Fibroblast of skin of scalp (primary cell): ENCODE data around the gene WDR59. TPM values are rescaled to one million over a fixed set of nuclear protein-coding genes. Genes with fewer than 3 reads are reported as not detected.
"Not testable (repeated sequence)": the region's sequence is repeated elsewhere in the genome, so short reads cannot be mapped to it uniquely, and the experiment has no call there.

Experiments
- DNase-seq: peaks from one replicate; pipeline ENCODE4 v3.0.0-alpha.2; 2013
- polyA plus RNA-seq, 2 experiments: library from polyadenylated mRNA; unstranded; fragments of 120-200 nt; gene quantifications; one replicate each; pipeline ENCODE4 v1.2.1, GENCODE V29; 2013; ENCODE audit not compliant: insufficient read length in 2 of 2

Gene WDR59
- polyA plus RNA-seq (2013, experiment 1 of 2; ENCODE audit: insufficient read length) = 37.8 TPM
- 35.1 TPM for polyA plus RNA-seq (2013, experiment 2 of 2; ENCODE audit: insufficient read length)

DNA sequence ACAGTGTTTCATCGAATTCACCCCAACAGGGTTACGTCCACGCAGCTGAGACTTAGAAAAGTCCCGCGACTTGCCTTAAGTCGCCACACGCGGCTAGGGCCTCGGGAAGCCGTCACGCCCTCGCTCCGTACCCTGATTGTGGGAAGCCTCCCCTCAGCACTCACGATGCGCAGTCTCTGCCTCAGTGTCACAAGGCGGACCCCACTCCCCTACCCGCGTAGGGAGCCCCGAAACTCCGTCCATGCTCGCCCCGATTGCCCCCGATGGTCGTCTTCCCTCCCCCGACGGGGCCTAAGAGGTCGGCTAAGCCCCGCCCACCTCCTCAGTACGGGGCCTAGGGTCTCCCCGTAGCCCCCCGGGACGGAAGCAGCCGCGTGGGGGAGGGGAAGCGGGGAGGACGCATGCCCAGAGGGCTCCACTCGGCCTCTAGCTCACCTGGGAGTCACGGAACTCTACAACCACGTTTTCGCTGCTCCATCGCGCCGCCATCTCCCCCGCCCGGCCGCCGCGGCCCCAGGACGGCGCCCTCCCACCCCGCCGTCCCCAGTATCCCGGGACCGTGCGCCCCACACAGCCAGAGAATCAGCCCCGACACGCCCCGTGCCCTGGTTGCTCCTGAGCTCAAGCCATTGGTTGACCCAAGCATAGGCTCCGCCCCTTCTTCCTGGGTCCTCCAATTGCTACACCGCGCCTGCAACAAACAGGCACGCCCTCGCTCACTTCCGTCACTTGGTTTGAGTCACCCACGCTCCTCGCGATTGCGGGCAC, at the start of gene WDR59:
TSS of gene WDR59 (minus strand) at position 595 of the 768 bp plus-strand sequence. CDS start at position 489, 106 bp downstream.
- DNase-seq = peak; percentile 99

- no peak for DNase-seq
Measured at GRCh38 chr16:75032655-75033054, 47.7 kb upstream of the WDR59 start.

DNA sequence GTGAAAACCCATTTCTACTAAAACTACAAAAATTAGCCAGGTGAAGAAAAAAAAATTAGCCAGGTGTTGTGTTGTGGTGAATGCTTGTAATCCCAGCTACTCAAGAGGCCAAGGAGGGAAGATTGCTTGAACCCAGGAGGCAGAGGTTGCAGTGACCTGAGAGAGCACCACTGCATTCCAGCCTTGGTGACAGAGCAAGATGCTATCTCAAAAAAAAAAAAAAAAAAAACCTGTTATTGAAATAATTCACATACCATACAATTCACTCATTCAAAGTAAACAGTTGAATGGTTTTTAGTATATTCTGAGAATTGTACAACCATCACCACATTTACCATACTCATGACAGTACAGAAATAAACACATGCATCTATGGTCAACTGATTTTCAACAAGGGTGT, 44.9 kb upstream of the WDR59 start:
- DNase-seq = peak; percentile 80

DNA sequence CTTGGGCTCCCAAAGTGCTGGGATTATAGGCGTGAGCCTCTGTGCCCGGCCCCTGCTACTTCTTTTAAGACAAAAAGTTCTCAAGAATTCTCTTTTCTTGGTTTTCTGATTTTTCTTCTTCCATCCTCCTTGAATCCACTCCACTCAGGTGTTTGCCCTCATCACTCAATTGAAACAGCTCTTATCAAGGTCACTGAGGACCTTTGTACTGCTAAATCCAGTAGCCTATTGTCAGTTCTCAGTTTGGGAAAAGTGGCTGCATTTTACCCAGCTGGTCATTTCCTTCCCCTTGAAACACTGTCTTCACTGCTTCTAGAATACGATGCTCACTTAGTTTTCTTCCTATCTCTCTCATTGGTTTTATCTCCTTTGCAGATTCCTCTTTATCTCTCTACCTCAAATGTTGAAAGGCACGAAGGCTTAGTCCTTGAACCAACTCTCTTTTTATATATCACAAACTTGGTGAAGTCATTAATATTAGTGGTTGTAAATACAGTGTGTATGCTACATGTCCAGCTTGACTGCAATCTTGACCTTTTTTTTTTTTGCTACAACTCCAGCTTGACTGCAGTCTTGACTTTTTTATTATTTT, 43.7 kb upstream of the WDR59 start:
- no peak for DNase-seq

GRCh38 chr16:75027520-75028300, 42.8 kb upstream of the WDR59 start:
- DNase-seq = no peak

GRCh38 chr16:75026892-75027391, 42.0 kb upstream of the WDR59 start:
- no peak for DNase-seq

- peak; percentile 81 for DNase-seq
Measured at GRCh38 chr16:75026239-75026891, 41.4 kb upstream of the WDR59 start.

DNA sequence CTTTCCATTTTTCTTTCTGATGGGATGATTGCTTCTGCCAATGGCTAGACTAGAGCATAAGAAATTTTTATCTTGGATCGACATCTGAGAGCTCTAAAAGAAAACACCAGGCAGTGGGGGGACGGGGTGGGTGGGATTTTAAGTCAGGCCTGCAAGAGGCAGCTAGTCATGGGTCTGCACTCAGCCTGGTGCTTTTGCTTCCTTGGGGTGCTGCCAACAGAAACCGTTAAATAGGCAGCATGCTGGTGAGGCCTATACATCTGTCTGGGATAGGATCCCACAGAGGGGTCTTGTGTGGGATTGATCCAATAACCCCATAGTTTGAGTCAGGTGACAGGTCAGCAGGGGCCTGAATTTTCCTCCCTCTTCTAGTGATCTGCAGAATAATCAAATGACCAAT, 40.8 kb upstream of the WDR59 start:
- DNase-seq = peak; percentile 64

DNA sequence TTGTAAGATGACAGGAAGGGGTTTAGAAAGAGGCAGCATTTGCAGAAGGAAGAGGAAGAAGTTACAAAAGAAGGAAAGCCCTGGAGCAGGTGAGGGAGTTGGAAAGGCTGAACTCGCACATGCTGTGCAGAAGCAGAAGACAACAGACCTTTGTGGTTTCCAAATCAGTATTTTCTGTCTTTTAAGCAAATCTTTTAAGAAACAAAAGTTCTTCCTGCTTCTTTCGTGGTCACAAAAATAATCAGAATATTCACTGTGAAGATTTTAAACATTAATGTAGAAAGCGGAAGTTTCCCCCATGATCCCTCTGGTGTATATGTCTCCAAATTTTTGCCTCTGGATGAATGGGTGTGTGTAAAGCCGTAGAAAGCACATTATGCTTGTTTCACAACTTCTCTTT, 39.7 kb upstream of the WDR59 start:
- no peak for DNase-seq

GRCh38 chr16:75024182-75024581, 39.3 kb upstream of the WDR59 start:
- no peak for DNase-seq

DNA sequence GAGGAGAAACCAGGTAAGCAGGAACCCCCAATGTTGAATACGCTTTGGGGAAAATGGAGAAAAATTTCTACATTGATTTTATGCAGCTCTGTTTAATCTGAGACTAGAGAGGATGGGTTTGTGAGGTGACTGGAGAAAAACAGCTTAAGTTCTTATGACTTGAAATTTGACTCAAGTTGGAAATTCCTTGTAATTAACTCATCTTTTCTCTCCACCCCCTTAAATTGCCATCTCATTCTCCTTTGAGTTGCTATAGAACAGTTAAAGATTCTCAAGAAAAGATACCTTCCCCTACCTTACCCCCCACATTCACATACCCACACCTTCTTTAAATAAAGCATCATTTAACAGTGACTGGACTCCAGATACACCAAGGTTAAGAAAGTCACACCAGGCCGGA, 38.1 kb upstream of the WDR59 start:
- peak; percentile 41 for DNase-seq

DNA sequence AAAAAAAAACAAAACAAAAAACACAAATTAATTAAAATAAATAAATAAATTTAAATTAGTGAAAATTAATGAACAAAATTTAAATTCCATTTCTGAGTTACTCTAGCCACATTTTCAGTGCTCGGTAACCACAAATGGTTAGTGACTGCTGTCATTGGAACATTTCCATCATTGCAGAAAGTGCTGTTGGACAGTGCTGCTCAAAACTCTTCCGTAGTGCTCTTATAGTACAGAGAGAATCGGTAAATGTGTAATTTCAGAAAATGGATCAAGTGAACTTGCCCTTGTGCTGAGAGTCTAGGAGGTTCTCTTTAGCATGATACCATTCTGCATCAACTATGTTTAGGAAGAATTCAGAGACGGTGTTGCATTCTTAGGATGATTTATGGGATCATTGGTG, 37.6 kb upstream of the WDR59 start:
- DNase-seq = no peak

DNA sequence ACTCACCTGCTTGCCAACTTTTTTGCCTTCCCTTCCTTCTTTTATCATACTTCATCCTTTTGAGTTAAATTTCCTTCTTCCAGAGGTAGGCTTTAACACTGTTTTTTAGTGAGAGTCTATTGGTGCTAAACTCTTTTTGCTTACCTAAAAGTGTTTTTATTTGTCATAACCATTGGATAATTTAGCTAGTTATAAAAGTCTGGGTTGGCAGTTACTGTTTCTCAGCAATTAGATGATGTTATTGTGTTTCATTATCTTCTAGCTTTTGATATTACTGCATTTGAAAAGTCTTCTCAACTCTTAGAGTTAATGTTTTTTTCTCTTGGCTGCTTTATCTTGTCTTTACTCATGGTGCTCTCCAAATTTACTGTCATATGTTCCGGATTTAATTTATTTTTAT, 36.5 kb upstream of the WDR59 start:
- no peak for DNase-seq

DNA sequence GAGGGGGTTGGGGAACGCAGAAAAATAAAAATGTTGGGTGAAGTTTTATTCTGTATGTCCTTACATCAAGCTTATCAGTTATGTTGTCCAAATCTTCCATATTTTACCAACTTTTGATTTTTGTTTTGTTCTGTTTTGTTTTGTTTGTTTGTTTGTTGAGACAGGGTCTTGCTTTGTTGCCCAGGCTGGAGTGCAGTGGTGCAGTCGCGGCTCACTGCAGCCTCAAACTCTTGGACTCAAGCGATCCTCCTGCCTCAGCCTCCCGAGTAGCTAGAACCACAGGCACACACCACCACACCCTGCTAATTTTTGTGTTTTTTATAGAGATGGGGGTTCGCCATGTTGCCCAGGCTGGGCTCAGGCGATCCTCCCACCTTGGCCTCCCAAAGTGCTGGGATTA, 34.7 kb upstream of the WDR59 start:
- no peak for DNase-seq

- peak; percentile 32 for DNase-seq
Measured at GRCh38 chr16:75019007-75019406, 34.1 kb upstream of the WDR59 start.

DNA sequence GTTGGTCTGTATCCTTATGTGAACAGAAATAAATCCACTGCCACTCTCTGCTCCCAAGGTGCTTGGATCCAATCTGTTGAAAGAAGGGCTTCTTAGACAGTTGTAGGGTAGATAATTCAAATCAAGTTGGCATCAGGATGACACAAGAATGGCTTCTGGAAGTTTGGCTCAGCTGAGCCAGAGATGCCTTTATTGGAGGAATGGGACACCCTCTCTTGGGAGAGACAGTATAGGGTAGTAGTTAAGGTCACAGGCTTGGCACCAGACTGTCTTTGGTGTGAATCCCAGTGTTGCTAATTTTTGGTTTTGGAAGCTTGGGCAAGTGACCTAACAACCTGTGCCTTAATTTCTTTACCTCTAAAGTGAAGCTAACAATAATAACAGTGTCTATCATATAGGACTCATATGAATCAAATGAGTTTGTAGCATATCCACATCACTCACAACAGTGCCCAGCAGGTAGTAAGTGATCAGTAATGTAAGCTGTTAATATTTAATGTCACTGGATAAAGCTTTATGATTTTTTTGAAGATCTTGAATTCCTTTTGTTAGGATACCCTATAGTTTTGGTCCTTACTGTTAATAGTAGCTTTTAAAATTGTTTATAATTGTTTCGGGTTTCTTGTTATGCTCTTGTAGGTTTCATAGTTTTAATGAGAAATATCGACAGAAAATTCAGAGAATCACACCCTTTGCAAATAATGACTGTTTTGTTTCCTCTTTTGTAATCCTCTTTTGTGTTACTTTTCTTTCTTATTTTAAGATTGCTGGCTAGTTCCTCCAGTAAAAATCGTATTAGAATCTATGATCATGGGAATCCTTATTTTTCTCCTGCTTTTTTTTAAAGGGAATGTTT, 33.0 kb upstream of the WDR59 start:
- DNase-seq = no peak

GRCh38 chr16:75016451-75017081, 31.6 kb upstream of the WDR59 start:
- not testable (repeated sequence) for DNase-seq

- DNase-seq = no peak
Measured at GRCh38 chr16:75014318-75014717, 29.4 kb upstream of the WDR59 start.

DNA sequence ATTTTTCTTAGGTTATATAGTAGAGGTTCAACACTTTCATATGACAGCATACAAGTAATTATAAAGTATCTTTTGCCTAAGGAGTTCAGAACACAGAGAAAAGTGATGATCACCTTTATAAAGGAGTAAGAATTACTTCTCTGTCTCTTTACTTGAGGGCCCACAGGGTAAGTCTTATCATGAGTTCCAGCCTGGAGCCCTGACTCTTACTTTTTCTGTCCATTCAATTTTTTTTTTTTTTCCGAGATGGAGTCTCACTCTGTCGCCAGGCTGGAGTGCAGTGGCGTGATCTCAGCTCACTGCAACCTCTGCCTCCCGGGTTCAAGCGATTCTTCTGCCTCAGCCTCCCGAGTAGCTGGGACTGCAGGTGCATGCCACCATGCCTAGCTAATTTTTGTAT, 28.2 kb upstream of the WDR59 start:
- not testable (repeated sequence) for DNase-seq

DNA sequence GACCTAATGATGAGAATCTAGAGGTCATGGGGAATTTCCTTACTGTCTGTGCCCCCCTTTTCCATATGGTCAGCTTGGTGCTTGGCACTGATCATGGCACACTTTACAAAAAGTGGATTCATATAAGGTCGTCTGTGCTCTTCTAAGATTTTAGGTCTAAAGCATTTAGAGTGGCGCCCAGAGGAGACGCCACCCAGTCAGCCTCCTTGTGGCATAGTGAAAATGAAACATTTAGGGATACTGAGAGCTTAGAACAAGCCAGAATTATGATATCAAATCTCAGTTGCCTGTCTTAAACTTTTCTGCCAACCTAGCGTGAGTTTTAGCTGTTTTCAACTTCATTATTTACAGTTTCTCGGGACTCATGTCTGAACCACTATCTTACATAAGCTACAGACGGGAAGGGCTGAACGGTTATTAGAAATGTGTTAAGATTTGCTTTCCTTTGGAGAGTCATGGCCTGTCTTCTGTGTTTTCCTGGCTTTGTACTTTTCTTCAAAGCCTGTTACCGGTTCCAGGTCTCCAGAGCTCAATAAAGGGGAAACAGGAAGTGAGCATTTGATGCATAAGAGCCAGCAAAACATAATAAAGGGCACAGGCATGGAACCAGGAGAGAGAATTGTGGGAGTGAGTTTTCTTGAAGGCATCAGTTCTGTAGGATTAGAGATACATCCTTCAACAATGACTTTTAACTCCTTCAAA, 27.6 kb upstream of the WDR59 start:
- DNase-seq = no peak
